HG03159 (cell line): ENCODE results near the gene MTERF4.

ENCODE experiments used
- ATAC-seq: cut with Tn5 transposase; IDR thresholded peaks from one replicate; pipeline ENCODE4 v1.9.1; 2021; ENCODE audit warnings: mild to moderate bottlenecking, moderate library complexity; ENCODE audit not compliant: unreplicated experiment

Gene MTERF4

DNA sequence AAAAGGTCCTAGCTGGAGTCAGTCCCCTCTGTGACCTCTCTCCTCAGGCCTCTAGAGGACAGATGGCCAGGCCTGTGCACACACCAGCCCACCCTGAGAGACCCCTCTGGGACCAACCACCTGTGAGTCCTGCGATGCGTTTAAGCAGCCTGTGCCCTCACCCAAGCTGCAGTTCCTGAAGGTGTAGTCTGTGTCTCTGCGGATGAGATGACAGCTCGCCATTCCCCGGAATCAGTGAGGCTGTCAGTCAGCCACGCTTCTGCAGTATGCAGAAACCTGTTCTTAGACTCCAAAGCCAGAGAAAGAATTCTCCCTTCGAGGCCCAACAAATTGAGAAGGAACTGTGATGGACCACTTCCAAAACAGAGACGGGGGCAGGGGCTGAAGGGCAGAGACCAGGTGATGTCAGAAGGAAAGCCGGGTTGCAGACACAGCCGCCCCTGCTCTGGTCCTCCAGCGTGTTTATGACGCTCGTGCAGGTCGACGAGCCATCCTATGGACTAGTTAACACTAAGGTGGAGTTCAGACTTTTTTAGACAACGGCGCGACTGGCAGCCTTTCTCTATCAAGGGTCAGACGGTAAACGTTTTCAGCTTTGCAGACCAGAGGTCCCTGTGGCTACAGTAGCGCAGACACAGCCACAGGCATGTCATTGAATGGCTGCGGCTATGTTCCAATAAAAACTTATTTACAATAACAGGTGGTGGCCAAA, 10.2 kb downstream of the MTERF4 start:
- ATAC-seq = no peak

DNA sequence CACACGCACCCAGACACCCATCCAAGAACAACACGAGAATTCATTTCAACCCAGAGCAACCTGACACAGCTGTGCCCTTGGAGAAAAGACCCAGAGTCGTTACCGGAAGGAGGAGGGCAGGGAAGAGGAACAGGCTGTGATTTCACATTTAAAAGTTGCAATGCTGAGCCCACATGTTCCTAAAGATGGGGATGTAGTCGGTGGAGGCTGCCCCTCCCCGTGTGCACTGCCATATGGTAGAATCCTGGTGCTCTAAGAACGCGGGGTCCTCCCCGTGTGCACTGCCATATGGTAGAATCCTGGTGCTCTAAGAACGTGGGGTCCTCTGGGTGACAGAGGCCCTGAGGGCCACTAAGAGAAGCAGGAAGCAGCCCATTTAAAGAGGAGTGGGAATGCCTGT, 10.9 kb downstream of the MTERF4 start:
- ATAC-seq = no peak

DNA sequence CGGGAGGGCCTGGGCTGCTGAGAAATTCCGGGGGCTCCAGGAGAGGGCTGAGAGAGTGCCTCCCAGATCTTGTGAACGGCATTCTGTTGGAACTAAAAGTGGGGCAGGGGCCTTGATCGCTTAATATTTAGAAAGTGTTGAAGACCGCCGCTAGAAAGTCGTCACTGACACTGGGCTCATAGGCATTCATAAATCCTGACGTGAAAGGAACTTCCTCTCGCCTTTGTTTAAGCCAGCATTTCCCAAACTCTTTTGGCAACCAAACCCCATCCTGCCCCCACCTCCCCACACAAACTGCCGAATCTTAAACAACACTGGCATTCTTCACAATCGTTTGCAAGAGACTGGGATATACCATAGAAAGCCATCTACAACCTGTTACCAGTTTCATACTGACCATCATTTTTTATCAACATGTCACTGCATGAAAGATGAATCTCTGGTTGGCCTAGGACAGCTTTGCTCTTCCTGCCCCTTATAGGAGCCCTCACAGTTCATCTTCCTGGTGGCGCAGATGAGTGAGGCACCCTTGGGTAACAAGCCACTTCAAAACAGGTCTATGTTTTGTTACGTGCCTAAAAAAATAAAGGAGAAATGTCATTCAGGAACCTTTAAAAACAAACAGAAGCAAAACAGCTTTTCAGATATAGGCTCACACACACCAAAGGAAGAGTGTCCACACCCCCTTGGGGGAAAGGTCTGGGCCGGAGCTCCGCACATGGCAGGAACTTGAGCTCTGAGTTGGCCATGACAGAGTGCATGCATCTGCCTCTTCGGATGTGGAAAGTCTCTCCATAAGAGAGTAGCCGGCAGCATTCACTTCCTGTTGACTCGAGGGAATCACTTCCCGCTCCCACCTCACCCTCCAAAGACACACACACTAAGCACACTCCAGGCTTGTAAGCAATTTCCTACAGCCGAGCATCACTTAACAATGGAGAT, 13.0 kb downstream of the MTERF4 start:
- no peak for ATAC-seq

DNA sequence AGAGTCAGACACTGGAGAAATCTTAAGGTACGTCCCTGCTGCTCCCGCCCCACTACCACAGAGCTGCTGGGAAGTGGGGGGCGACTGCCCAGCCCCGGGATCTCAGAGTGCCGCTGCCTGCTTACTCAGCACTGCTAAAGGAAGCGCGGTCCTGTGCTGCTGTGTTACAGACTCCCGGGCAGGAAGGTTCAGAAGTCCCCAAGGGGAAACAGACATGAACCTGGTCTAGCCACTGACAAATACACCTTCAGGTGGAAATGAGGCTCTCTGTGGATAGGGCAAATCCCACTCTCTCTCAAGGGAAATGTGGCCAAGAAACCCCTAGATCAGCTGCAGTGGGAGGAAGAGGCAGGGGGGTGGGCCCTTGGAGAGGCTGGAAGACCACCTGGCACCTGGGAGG, 13.7 kb downstream of the MTERF4 start:
- no peak for ATAC-seq

DNA sequence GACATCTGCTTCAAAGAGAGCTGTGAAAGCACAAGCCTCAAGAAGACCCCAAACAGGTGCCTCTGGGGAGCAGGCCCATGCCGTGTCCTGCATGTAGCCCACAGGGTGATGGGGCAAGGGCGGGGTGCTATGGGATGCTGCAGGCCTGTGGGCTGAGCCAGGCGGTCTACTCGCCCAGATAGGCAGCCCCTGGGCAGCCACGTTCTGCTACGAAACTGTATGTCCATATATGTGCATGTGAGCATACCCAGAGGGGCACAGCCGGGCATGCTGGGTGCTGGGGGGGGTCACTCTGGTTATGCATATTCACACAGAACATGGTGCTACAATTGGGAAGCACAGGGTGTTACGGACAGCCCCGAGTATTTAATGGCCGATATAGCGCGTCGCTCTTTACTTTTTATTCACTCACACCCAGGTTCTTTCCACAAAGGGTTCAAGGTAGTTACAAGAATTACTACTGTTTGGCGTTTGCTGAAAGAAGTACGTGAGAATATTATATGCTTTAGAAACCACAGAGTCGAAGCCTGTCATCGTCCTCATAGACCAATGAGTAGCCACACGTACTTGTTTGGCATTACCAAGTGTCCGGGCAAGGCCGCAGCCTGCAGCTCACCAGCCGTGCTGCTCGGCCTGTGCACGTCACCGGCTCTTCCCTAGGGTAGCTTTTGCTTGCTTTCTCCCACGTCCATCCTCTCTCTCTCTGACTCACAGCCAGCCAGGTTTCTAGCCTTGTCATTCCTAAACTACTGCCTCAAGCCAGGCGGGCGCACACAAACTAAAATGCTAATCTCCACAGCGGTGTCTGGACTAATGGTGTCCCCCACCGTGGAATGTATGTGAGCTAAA, 14.4 kb downstream of the MTERF4 start:
- no peak for ATAC-seq

DNA sequence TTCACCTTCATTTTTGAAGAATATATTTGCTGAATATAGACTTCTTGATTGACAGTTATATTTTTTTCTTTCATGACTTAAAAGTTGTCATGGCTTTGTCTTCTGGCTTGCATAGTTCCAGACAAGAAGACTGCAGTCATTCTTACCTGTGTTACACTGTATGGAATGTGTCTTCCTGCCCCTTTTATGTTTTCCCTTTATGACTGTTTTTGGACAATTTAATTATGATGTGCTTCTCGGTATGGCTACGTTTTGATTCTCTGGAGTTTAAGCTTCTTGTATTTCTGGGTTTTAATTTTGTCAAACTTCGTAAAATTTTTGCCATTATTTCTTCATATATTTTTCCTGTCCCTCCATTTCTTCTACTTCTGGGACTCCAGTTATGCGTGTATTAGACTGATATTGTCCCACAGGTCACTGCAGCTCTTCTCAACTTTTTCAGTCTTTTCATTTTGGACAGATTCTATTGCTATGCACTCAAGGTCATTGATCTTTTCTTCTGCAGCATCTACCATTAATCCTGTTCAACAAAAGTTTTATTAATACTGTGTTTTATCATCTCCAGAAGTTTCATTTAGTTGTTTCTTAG, 17.1 kb downstream of the MTERF4 start:
- ATAC-seq = no peak

DNA sequence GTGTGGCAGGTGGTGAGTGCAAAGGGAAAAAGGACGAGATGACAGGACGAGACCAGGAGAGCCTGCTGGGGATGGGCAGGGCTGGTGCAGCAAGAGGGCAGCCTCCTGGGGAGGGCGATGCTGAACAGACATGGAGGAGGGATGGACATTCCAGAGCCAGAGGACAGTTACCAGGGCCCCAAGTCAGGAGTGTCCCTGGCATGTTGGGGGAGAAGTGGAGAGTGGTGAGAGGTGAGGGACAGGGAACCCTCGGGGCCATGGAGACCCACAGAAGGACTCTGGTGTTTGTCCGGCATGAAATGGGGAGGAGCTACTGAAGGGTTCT, 19.0 kb downstream of the MTERF4 start:
- no peak for ATAC-seq

DNA sequence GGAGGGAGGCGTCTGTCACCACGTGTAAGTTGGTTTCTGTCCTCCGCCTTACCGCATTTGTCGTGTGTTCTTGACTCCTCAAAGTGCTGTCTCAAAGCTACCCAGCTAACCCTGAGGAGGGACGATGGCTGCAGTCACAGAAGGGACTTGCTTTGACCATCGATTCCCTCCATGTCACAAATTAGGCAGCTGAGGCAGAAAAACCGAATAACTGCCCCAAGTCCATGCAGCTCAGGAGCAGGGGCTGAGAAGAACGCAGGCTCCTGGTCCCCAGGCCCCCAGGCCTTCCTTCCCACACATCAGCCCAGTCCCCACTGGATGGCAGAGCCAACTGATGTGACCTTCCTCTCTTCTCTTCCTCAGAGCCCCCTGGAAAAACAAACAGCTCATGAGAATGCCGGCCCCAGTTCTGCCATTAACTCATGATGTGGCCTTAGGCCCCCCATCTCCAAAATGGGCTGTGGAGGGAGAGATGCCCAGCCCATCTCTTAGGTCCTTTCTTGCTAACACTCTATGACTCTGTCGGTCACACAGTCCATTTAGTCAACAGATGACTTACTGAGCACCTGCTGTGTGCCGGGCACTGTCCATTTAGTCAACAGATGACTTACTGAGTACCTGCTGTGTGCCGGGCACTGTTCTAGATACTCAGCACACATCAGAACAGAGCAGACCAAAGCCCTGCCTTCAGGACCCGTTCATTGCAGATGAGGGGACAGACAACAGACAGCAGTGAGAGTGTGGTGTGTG, 19.6 kb downstream of the MTERF4 start:
- ATAC-seq = no peak

DNA sequence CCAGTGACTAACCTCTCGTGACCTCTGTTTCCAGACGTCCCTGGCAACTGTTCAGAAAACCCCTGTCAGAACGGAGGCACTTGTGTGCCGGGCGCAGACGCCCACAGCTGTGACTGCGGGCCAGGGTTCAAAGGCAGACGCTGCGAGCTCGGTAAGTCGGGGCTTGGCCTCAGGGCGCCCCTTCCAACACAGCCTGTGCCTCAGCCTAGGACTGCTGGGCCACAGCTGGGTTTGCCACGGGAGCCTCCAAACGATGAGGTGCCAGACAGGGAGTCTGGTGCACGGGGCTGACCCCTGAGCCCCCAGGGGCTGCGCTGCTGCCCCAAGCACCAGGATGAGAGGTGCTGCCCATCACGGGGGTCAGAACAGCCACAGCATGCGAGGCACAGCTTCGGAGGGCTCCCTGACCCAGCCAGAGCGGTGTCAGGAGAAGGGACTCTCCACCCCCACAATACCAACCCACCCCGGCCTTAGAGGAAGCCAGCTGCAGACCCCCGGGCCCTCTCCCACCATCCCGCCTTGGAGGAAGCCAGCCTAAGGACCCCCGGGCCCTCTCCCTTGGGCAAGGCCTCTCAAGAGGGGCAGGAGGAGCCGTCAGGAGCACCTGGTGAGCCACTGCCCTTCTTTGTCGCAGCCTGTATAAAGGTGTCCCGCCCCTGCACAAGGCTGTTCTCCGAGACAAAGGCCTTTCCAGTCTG, 20.3 kb downstream of the MTERF4 start:
- no peak for ATAC-seq

DNA sequence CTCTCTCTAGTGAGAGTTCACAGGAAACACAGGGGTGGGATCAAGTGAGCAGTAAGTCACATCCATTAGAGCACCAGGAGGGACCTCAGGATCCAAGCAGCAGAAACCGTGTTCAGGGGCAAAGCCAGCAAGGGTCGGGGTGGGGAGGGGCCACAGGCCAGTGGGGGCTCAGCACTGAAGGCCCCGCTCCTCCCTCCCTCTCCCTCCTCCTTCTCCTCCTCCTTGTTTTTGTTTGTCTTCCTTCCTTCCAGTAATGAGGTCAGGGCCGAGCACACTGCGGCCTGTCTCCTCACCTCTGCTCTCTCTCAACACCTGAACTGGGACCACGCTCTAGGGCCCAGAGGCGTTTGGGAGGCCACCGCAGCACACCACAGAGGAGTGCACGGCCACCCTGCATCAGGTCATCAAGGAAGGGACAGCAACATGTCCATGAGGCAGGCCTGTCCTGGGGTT, 20.9 kb downstream of the MTERF4 start:
- ATAC-seq = no peak

DNA sequence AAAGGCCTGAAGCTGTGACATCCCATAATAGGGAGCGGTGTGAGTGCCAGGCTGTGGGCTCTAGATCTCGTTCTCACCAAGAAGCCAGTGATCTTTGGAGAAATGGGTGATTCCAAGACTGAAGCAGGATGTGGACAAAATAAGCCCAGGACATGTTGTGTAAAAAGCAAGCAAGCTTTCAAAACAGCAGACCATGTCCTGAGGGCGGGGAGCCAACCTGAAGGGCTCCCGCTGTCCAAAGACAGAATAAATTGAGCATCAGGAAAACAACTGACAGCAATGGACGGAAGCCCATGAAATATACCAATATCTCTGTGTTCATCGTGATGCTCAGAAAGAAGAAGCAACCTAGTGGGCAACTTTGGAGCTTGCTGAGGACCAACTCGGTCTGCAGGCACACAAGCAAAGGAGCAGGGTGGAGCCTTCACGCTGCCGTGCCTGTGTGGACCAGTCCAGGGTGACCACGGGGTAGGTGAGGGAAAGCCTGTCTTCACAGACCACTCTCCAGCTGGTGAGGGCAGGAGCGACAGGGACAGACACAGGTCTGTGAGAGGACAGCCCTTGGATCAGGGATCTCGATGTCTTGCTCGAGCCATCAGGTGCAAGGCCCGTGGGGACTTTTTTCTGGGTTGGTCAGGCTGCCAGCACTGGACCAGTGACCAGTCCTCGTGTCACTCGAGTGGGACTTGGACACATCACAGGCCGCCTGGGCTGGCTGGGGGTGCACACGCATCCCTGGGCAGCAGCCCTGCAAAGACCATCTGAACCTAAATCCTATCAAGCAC, 21.5 kb downstream of the MTERF4 start:
- ATAC-seq = no peak

DNA sequence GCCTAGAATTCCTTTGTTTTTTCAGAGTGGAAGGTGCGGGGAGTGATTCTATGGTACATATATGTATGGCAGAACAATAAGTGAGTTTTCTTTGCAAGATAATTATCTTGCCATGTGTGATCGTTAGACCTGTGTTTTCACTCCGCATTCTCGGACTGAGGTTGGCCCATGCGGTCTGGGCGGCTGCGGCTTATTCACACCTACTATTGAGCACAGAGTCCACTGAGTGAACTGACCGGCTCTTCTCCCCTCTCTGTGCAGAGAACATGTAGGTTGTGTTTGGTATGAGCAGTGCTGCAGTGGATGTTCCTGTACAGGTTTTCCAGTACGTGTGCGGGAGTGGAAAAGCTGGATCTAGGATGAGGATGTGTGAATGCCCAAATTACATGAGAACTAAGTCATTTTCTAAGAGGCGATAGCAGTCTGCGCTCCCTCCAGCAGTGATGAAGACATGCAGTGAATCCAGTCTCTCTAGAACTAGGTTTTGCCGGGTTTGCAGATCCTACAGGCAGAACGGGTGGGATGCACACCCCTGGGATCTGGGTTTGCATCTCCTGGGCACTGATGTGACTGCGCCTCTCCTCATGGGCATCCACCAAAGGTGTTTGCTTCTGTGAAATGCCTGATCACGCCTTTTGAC, 27.1 kb downstream of the MTERF4 start:
- no peak for ATAC-seq

DNA sequence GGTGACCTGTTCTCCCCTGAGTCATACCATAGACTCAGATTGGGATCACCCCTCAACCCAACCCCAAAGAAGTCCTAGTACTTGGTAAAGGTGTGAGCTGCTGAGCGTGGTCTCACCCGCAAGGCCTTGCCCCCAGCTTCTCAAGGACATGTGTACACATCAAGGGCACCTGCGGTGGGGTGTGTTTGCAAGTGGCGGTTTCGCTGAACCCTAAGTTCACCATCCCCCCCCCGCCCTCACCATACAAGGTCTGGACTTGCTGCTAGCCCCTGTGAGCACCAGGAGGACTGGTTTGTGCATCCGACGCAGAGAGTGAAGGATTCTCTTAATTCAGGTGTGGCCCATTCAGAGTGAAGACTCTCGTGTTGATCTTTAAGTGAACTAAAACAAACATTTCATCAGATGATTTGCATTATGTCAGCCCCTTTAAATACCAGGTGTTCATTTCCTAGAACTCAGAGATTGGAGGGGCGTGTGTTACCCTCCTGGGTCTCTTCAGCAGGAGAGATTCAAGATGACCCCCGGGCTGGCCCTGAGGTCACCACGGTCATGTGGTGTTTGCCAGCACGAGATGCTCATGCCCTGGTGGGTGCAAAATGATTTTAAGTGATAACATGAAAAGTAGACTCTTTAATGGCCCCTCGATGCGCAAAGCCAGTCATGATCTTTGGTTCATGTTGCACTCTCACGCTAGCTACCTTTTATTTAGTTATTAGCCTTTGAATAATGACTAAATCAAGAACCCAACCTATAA, 27.8 kb downstream of the MTERF4 start:
- no peak for ATAC-seq

DNA sequence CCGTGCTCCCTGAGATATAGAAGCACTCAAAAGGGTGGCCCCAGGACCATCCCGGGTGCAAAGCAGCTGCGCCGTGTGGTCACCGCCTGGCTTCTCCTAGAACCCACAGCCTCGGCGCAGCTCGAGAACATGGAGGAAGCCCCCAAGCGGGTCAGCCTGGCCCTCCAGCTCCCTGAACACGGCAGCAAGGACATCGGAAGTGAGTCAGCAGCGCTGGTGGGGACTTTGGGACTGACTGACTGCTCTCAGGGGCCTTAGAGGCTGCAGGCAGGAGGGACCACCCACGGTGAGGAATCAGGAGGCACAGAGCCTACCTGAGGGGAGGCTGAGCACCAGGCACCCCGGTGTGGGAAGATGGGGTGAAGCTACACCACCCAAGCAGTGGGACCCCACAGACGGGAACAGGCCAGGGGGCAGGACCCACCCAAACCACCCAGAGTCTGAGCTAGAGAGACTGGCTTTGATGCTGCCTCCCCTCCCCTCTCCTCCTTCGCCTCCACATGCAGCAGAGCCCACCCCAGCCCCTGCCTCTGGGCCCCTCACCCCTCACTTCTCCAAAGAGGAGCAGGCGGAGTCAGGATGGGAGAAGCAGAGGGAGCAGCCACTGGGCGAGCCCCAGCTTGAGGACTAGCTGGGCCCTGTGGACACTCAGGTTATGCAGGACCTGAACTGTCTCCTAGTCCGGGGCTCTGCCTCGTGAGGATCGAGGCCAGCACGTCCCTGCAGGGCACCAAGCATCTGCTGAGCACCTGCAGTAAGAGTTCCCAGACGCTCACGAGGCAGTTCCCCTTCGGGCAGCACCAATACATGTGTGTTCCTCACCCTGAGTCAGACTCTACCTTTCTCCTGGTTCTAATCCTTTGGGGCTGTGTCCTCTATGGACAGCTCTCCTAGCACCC, 28.7 kb downstream of the MTERF4 start:
- no peak for ATAC-seq

DNA sequence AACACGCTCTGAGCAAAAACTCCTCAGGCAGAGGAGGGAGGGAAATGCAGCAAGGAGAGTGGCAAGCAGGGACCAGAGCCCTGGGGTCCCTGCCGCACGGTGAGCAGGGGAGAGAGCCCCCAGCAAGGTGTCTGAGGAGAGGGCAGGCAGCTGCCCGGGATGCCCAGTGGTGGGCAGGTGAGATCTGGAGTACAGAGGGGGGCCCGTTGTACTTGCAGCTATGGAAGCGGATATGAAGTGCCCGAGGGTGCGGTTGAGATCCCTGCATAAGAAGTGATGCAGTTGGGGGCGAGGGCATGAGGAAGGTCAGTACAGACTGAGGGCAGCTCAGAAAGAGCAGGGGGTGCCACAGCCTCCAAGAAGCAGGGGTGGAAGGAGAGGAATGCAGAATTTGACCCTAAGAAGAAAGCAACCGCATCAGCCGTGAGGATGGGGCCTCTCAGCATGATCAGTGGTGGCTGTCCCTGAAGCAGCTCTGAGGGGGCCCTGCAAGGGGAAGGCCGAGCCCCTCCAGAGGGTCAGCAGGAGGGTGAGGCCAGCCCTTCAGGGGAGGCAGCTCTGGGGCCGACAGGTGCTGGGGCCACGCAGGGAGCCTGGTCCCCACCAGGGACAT, 29.4 kb downstream of the MTERF4 start:
- no peak for ATAC-seq

DNA sequence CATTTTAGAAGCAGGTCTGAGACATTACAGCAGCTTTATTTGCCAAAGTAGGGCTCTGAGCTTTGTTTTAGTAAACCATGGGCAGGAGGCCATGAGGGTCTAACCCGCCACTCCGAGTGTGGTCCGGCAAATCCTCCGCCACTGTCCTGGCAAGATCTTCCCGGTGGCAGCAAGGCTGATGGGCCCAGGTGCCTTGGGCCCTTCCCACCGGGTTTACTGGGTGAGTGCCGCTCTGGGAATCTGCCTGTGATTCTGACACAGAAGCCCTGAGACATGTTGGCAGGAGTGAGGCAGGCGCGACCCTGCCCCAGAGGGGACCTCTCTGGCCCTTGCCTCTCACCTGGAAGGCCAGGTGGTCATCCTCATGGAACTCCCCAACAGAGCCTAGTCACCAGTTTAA, 29.9 kb downstream of the MTERF4 start:
- ATAC-seq = no peak
